ENCODE data around the gene BRWD1. TPM values are rescaled to one million over a fixed set of nuclear protein-coding genes. Genes with fewer than 3 reads are reported as not detected.

The BRWD1 gene
- total RNA-seq, 3 donors from 2014 or later (not counting 1 experiment from before 2014, with no cell fraction given), result 92.0 to 93.8 (median 93.3) TPM

GRCh38 chr21:39339231-39339630 lies 25.8 kb upstream of the BRWD1 start:
- H3K36me3 ChIP-seq (ENCODE audit: control insufficient read depth, insufficient read depth, low read length), result peaks cover 19% of the 10 kb centered on the region
- intact Hi-C loops (cut with micrococcal nuclease), result no loop called here
- ATAC-seq, result no peak
- Mint-ChIP-seq H3K4me3 (no peak overlapping the region), H3K27me3 (ENCODE audit: low read depth in 2 of 2) (no peaks in the 10 kb centered on the region), H3K4me1 (peaks cover 0 to 4% of the 10 kb centered on the region in 2 donors), H3K36me3 (no peaks in the 10 kb centered on the region), H3K9me3 (no peaks in the 10 kb centered on the region), H3K27ac (no peak overlapping the region)
- 81% methylated on average over 2 of the region's 2 CpGs for WGBS (ENCODE audit: insufficient coverage)
- no peak for DNase-seq
- no peaks in the 10 kb centered on the region for H3K27me3 ChIP-seq (ENCODE audit: control insufficient read depth, insufficient read depth, low read length)
- H3K9me3 ChIP-seq (ENCODE audit: control insufficient read depth, insufficient read depth, low read length), result no peaks in the 10 kb centered on the region
- H3K4me1 ChIP-seq (ENCODE audit: control insufficient read depth, insufficient read depth, low read length), result no peaks in the 10 kb centered on the region
- no peak overlapping the region for H3K4me3 ChIP-seq (ENCODE audit: low read length)
- no peak for TF ChIP-seq CTCF (IDR thresholded peaks at IDR 0.05)
- no peak overlapping the region for H3K27ac ChIP-seq (ENCODE audit: low read length)

- ATAC-seq (no peak), DNase-seq (no peak)
- Histone ChIP-seq H3K27ac (ENCODE audit: low read length) (no peak overlapping the region), H3K27me3 (ENCODE audit: control insufficient read depth, insufficient read depth, low read length) (no peaks in the 10 kb centered on the region), H3K4me3 (ENCODE audit: low read length) (no peak overlapping the region), H3K4me1 (ENCODE audit: control insufficient read depth, insufficient read depth, low read length) (no peaks in the 10 kb centered on the region), H3K9me3 (ENCODE audit: control insufficient read depth, insufficient read depth, low read length) (no peaks in the 10 kb centered on the region), H3K36me3 (ENCODE audit: control insufficient read depth, insufficient read depth, low read length) (peaks cover 3% of the 10 kb centered on the region)
- intact Hi-C loops (cut with micrococcal nuclease), result no loop called here
- no peak for TF ChIP-seq CTCF (IDR thresholded peaks at IDR 0.05)
- no peak overlapping the region for H3K4me3 Mint-ChIP-seq
- no peaks in the 10 kb centered on the region for H3K36me3 Mint-ChIP-seq
- H3K9me3 Mint-ChIP-seq, result no peaks in the 10 kb centered on the region
- H3K4me1 Mint-ChIP-seq, result no peaks in the 10 kb centered on the region
- H3K27me3 Mint-ChIP-seq (ENCODE audit: low read depth in 2 of 2), result no peaks in the 10 kb centered on the region
- no peak overlapping the region for H3K27ac Mint-ChIP-seq
- 93% methylated on average over 11 of the region's 13 CpGs for WGBS (ENCODE audit: insufficient coverage)
Observed at GRCh38 chr21:39336457-39337008, 23.1 kb upstream of the BRWD1 start.

- no peaks in the 10 kb centered on the region for H3K27me3 Mint-ChIP-seq (ENCODE audit: low read depth in 2 of 2)
- H3K27ac Mint-ChIP-seq, result no peak overlapping the region
Observed at GRCh38 chr21:39334611-39335010, 21.2 kb upstream of the BRWD1 start.

More at GRCh38 chr21:39334611-39335010, 21.2 kb upstream of the BRWD1 start:
- WGBS (ENCODE audit: insufficient coverage), result 95% methylated on average over 2 of the region's 4 CpGs
- H3K4me1 Mint-ChIP-seq, result no peaks in the 10 kb centered on the region
- Histone ChIP-seq H3K4me3 (ENCODE audit: low read length) (no peak overlapping the region), H3K27ac (ENCODE audit: low read length) (no peak overlapping the region), H3K9me3 (ENCODE audit: control insufficient read depth, insufficient read depth, low read length) (no peaks in the 10 kb centered on the region), H3K27me3 (ENCODE audit: control insufficient read depth, insufficient read depth, low read length) (no peaks in the 10 kb centered on the region), H3K4me1 (ENCODE audit: control insufficient read depth, insufficient read depth, low read length) (no peaks in the 10 kb centered on the region), H3K36me3 (ENCODE audit: control insufficient read depth, insufficient read depth, low read length) (no peaks in the 10 kb centered on the region)
- intact Hi-C loops (cut with micrococcal nuclease), result no loop called here
- ATAC-seq (no peak), DNase-seq (no peak)
- TF ChIP-seq CTCF (IDR thresholded peaks at IDR 0.05), result no peak
- no peak overlapping the region for H3K4me3 Mint-ChIP-seq
- no peaks in the 10 kb centered on the region for H3K36me3 Mint-ChIP-seq
- H3K9me3 Mint-ChIP-seq, result no peaks in the 10 kb centered on the region

All from natural killer cell (primary cell).